GM23248 (cell line): ENCODE measurements around the gene SSU72.

Experiments used
- EZH2 ChIP-seq: fragments of 200-600 bp; sonication (generic); IDR thresholded peaks from 2 replicates; pipeline ENCODE4 v1.6.1; 2018; ENCODE audit warnings: antibody characterized with exemption, mild to moderate bottlenecking; ENCODE audit not compliant: insufficient read depth, poor library complexity, severe bottlenecking
- EZH2phosphoT487 ChIP-seq: fragments of 200-600 bp; sonication (generic); IDR thresholded peaks from 2 replicates; pipeline ENCODE4 v1.6.1; 2018; ENCODE audit warnings: antibody characterized with exemption, moderate library complexity, mild to moderate bottlenecking, low read depth; ENCODE audit not compliant: insufficient read depth

- TF ChIP-seq EZH2 (no peak), EZH2phosphoT487 (no peak)
Measured at GRCh38 chr1:1544544-1544943, 30.1 kb downstream of the SSU72 start.
